ENCODE measurements around the gene EMID1.

The EMID1 gene

GRCh38 chr22:29259253-29259899 is 53.7 kb downstream of the EMID1 start:
- Histone ChIP-seq H2AFZ (no peak overlapping the region), H3K27me3 (ENCODE audit: control insufficient read depth, insufficient read depth, low read length) (no peaks in the 10 kb centered on the region), H3K9ac (no peak overlapping the region), H3K27ac (no peak overlapping the region), H3K4me2 (ENCODE audit: low read length) (no peak overlapping the region), H3K4me3 (ENCODE audit: low read depth, low read length) (no peak overlapping the region), H3K9me3 (ENCODE audit: control insufficient read depth, low read length) (no peaks in the 10 kb centered on the region), H3K79me2 (no peaks in the 10 kb centered on the region), H3K4me1 (no peaks in the 10 kb centered on the region), H3K36me3 (ENCODE audit: control insufficient read depth, insufficient read depth, low read length) (no peaks in the 10 kb centered on the region)
- TF ChIP-seq CTCF (IDR thresholded peaks at IDR 0.05) = no peak

GRCh38 chr22:29260031-29260560 is 54.4 kb downstream of the EMID1 start:
- H3K4me3 ChIP-seq (ENCODE audit: low read depth, low read length) = no peak overlapping the region
- H2AFZ ChIP-seq = no peak overlapping the region
- H3K79me2 ChIP-seq = no peaks in the 10 kb centered on the region
- no peaks in the 10 kb centered on the region for H3K9me3 ChIP-seq (ENCODE audit: control insufficient read depth, low read length)
- H3K4me2 ChIP-seq (ENCODE audit: low read length) = no peak overlapping the region
- H3K27me3 ChIP-seq (ENCODE audit: control insufficient read depth, insufficient read depth, low read length) = no peaks in the 10 kb centered on the region
- no peaks in the 10 kb centered on the region for H3K4me1 ChIP-seq
- no peak overlapping the region for H3K9ac ChIP-seq
- no peak overlapping the region for H3K27ac ChIP-seq
- no peak for TF ChIP-seq CTCF (IDR thresholded peaks at IDR 0.05)
- H3K36me3 ChIP-seq (ENCODE audit: control insufficient read depth, insufficient read depth, low read length) = no peaks in the 10 kb centered on the region

- Histone ChIP-seq H3K9me3 (ENCODE audit: control insufficient read depth, low read length) (no peaks in the 10 kb centered on the region), H2AFZ (no peak overlapping the region), H3K4me2 (ENCODE audit: low read length) (no peak overlapping the region), H3K79me2 (no peaks in the 10 kb centered on the region), H3K36me3 (ENCODE audit: control insufficient read depth, insufficient read depth, low read length) (no peaks in the 10 kb centered on the region), H3K27ac (no peak overlapping the region), H3K4me3 (ENCODE audit: low read depth, low read length) (no peak overlapping the region), H3K4me1 (no peaks in the 10 kb centered on the region), H3K27me3 (ENCODE audit: control insufficient read depth, insufficient read depth, low read length) (no peaks in the 10 kb centered on the region), H3K9ac (no peak overlapping the region)
- TF ChIP-seq CTCF (IDR thresholded peaks at IDR 0.05) = no peak
Observed at GRCh38 chr22:29260601-29261315, 55.1 kb downstream of the EMID1 start.

GRCh38 chr22:29263791-29264276 is 58.1 kb downstream of the EMID1 start:
- Histone ChIP-seq H3K36me3 (ENCODE audit: control insufficient read depth, insufficient read depth, low read length) (no peaks in the 10 kb centered on the region), H3K4me2 (ENCODE audit: low read length) (no peak overlapping the region), H3K4me3 (ENCODE audit: low read depth, low read length) (no peak overlapping the region), H3K27me3 (ENCODE audit: control insufficient read depth, insufficient read depth, low read length) (no peaks in the 10 kb centered on the region), H3K79me2 (peaks cover 6% of the 10 kb centered on the region), H3K9ac (no peak overlapping the region), H3K4me1 (peaks cover 5% of the 10 kb centered on the region), H3K9me3 (ENCODE audit: control insufficient read depth, low read length) (no peaks in the 10 kb centered on the region), H3K27ac (no peak overlapping the region), H2AFZ (no peak overlapping the region)
- no peak for TF ChIP-seq CTCF (IDR thresholded peaks at IDR 0.05)

All from parathyroid adenoma (tissue), 2 donors.